NT2/D1 (cell line): ENCODE results near the gene ZNF536.

ENCODE experiments used
- SUZ12 ChIP-seq: IDR thresholded peaks from 2 replicates; pipeline ENCODE4 v1.6.1; 2011; ENCODE audit not compliant: insufficient read length, insufficient read depth; ENCODE audit errors: extremely low read depth
- YY1 ChIP-seq: IDR thresholded peaks from 2 replicates; pipeline ENCODE4 v1.6.1; 2011; ENCODE audit not compliant: insufficient read length, insufficient read depth
- ZNF274 ChIP-seq: IDR thresholded peaks from 2 replicates; pipeline ENCODE4 v1.6.1; 2011; ENCODE audit warnings: mild to moderate bottlenecking, low read depth, low read length

DNA sequence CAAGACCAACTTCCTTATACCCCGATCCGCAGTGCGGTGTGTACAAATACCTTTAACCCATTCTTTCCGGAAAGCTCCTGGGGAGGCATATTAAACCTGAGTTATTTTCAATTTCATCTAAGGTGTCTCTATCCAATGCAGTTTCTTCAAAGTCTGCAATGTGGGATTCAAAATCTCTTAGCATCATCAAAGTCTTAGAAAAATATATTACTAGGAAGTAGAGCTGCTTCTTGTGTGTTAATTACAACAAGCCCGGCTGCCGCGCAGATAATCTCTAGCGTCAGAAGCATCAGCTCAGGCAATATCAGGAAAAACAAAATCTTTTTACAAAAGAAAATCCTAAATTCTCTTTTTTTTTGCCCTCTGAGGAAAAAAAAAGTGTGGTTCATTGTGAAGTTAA lies 48.1 kb downstream of the ZNF536 start:
- no peak for TF ChIP-seq ZNF274
- no peak for TF ChIP-seq YY1
- TF ChIP-seq SUZ12: no peak
